Stimulated activated CD8-positive, alpha-beta memory T cell treated with anti-CD3 and anti-CD28 coated beads, Interleukin-15, amount 100 ng/mL, for 48 hours (primary cell): ENCODE measurements around the gene TRIM52.

ENCODE experiments used
- DNase-seq, 2 donors: peaks; one replicate each; pipeline ENCODE4 v3.0.0-alpha.2; 2020; ENCODE audit warnings: low read depth in 2 of 2

TRIM52 gene

GRCh38 chr5:181258576-181258975 is 2.4 kb downstream of the TRIM52 start:
- no peak for DNase-seq

- DNase-seq = no peak
Measured at GRCh38 chr5:181255836-181256578, 4.9 kb downstream of the TRIM52 start.

GRCh38 chr5:181255276-181255675 is 5.7 kb downstream of the TRIM52 start:
- DNase-seq = no peak

GRCh38 chr5:181248277-181248676 is 12.7 kb downstream of the TRIM52 start:
- DNase-seq = no peak

- peak; percentile 81 to 82 for DNase-seq
Measured at GRCh38 chr5:181246276-181247049, 14.5 kb downstream of the TRIM52 start.

- DNase-seq = no peak
Measured at GRCh38 chr5:181245427-181246275, 15.3 kb downstream of the TRIM52 start.

GRCh38 chr5:181243564-181244343 is 17.2 kb downstream of the TRIM52 start, which contains the start of gene RACK1:
Gene RACK1 (minus strand): TSS chr5:181243906. CDS start chr5:181243800, 106 bp downstream.
- peak; percentile 78 to 80 for DNase-seq

- DNase-seq = no peak
Measured at GRCh38 chr5:181243018-181243563, 17.9 kb downstream of the TRIM52 start.

GRCh38 chr5:181242031-181242451 is 18.9 kb downstream of the TRIM52 start:
- DNase-seq = no peak

- DNase-seq = no peak
Measured at GRCh38 chr5:181241393-181241975, 19.5 kb downstream of the TRIM52 start.

- no peak for DNase-seq
Measured at GRCh38 chr5:181239062-181239663, 21.8 kb downstream of the TRIM52 start.

- no peak for DNase-seq
Measured at GRCh38 chr5:181237729-181238385, 23.1 kb downstream of the TRIM52 start.

- no peak for DNase-seq
Measured at GRCh38 chr5:181236954-181237641, 23.8 kb downstream of the TRIM52 start.

- DNase-seq = no peak
Measured at GRCh38 chr5:181236471-181236870, 24.5 kb downstream of the TRIM52 start.

- no peak for DNase-seq
Measured at GRCh38 chr5:181235689-181236366, 25.1 kb downstream of the TRIM52 start.

- no peak for DNase-seq
Measured at GRCh38 chr5:181235323-181235688, 25.6 kb downstream of the TRIM52 start.

- DNase-seq = no peak
Measured at GRCh38 chr5:181234455-181235306, 26.3 kb downstream of the TRIM52 start.
